GM12878 (cell line): ENCODE results near the gene SPINK7. TPM values are rescaled to one million over a fixed set of nuclear protein-coding genes. Genes with fewer than 3 reads are reported as not detected.

Experiments
- ATAC-seq: fragments of 200-7000 bp; cut with Tn5 transposase; 3 replicates; pipeline ENCODE4 v1.9.1; 2020; ENCODE audit warnings: mild to moderate bottlenecking, moderate library complexity
- BruUV-seq: library from RNA; stranded (reverse); fragments of 400-500 nt; replicated peaks from 2 replicates; lab custom pipeline; 2021; lab: Mats Ljungman, UMichigan
- CTCF ChIA-PET: fragments of 300-600 bp; sonication (Branson Sonifier 250); formaldehyde crosslinking; extraction: SDS; loops from one replicate; lab custom pipeline; 2021; ENCODE audit warnings: inconsistent platforms; lab: Yijun Ruan, JAX
- POLR2A ChIA-PET: fragments of 350-600 bp; formaldehyde crosslinking; extraction: SDS; loops from one replicate; lab custom pipeline; 2021; ENCODE audit warnings: inconsistent platforms; lab: Charles Lee
- RAD21 ChIA-PET: fragments of 300-600 bp; sonication (Branson Sonifier 250); formaldehyde crosslinking; loops from one replicate; lab custom pipeline; 2023; ENCODE audit warnings: antibody characterized with exemption; ENCODE audit not compliant: unreplicated experiment; lab: Charles Lee
- SMC1A ChIA-PET: fragments of 300-600 bp; sonication (Branson Sonifier 250); formaldehyde crosslinking; loops from one replicate; lab custom pipeline; 2023; ENCODE audit not compliant: unreplicated experiment, uncharacterized antibody; lab: Charles Lee
- DNase-seq: peaks from one replicate; pipeline ENCODE4 v3.0.0-alpha.2; 2011; ENCODE audit warnings: low read depth, low spot score
- FAIRE-seq: peaks from 3 replicates; lab custom pipeline; 2011; peaks lifted over from hg19 to GRCh38; lab: Jason Lieb, UNC
- H2AFZ ChIP-seq: 2 replicates; pipeline ENCODE4 v1.6.0; 2011; ENCODE audit warnings: low read depth, low read length, control low read depth; ENCODE audit not compliant: control insufficient read depth
- H3K27ac ChIP-seq: 2 replicates; pipeline ENCODE4 v1.5.1; 2011; ENCODE audit warnings: control low read depth; ENCODE audit not compliant: control insufficient read depth, insufficient read depth
- H3K27me3 ChIP-seq, 2 experiments: replicated peaks in 1 of 2; 2 replicates each; pipeline versions ENCODE4 v1.6.0 to v1.6.1; 2011; ENCODE audit warnings: low read length in 1 of 2; ENCODE audit not compliant: control insufficient read depth in 2 of 2, insufficient read depth in 2 of 2
- H3K36me3 ChIP-seq, 2 experiments: 2 replicates each; pipeline ENCODE4 v1.5.1; 2011; ENCODE audit warnings: low read length in 1 of 2; ENCODE audit not compliant: control insufficient read depth in 2 of 2, insufficient read depth in 2 of 2
- H3K4me1 ChIP-seq: 2 replicates; pipeline ENCODE4 v1.6.1; 2011; ENCODE audit warnings: mild to moderate bottlenecking, low read length, moderate library complexity, mixed read lengths; ENCODE audit not compliant: control insufficient read depth, insufficient read depth
- H3K4me2 ChIP-seq: 2 replicates; pipeline ENCODE4 v1.6.0; 2011; ENCODE audit warnings: control low read depth; ENCODE audit not compliant: control insufficient read depth, insufficient read depth
- H3K4me3 ChIP-seq: fragments of 200-600 bp; sonication (generic); 2 replicates; pipeline ENCODE4 v1.5.1; 2016
- H3K79me2 ChIP-seq: 2 replicates; pipeline ENCODE4 v1.6.0; 2011; ENCODE audit warnings: low read length; ENCODE audit not compliant: control insufficient read depth, insufficient read depth
- H3K9ac ChIP-seq: 2 replicates; pipeline ENCODE4 v1.8.0; 2011; ENCODE audit warnings: low read length, control low read depth, mixed read lengths; ENCODE audit not compliant: control insufficient read depth, insufficient read depth
- H3K9me3 ChIP-seq: replicated peaks from 3 replicates; pipeline ENCODE4 v1.5.1; 2011; ENCODE audit warnings: mild to moderate bottlenecking, low read length; ENCODE audit not compliant: control insufficient read depth, insufficient read depth
- H4K20me1 ChIP-seq: 2 replicates; pipeline ENCODE4 v1.6.0; 2011; ENCODE audit not compliant: control insufficient read depth, insufficient read depth
- DPF2 ChIP-seq: fragments of 450-650 bp; IDR thresholded peaks from 2 replicates; pipeline ENCODE4 v1.6.1; 2017; ENCODE audit warnings: mild to moderate bottlenecking
- EZH2 ChIP-seq: IDR thresholded peaks from 2 replicates; pipeline ENCODE4 v1.6.1; 2012; ENCODE audit warnings: low read depth, mild to moderate bottlenecking, control low read depth, inconsistent platforms, low read length, borderline replicate concordance; ENCODE audit not compliant: control insufficient read depth
- FOS ChIP-seq: IDR thresholded peaks from 3 replicates; pipeline ENCODE4 v1.6.1; 2011; ENCODE audit warnings: borderline replicate concordance; ENCODE audit not compliant: insufficient read length; ENCODE audit errors: extremely low read depth
- KLF5 ChIP-seq: fragments of 450-650 bp; IDR thresholded peaks from 2 replicates; pipeline ENCODE4 v1.6.1; 2014; ENCODE audit warnings: mild to moderate bottlenecking; ENCODE audit not compliant: partially characterized antibody
- MYB ChIP-seq: fragments of 150-350 bp; IDR thresholded peaks from 2 replicates; pipeline ENCODE4 v1.6.1; 2014; ENCODE audit warnings: mild to moderate bottlenecking, low read depth, low read length, borderline replicate concordance
- NFYB ChIP-seq: IDR thresholded peaks from 2 replicates; pipeline ENCODE4 v1.6.1; 2011; ENCODE audit warnings: low read depth, mild to moderate bottlenecking, low read length, improper control_type of control experiment, moderate library complexity; ENCODE audit not compliant: insufficient read depth
- NR2C2 ChIP-seq: IDR thresholded peaks from 2 replicates; pipeline ENCODE4 v1.6.1; 2011; ENCODE audit warnings: borderline replicate concordance, low read depth; ENCODE audit not compliant: control insufficient read depth, insufficient read length
- POLR2AphosphoS5 ChIP-seq: IDR thresholded peaks from 2 replicates; pipeline ENCODE4 v1.6.1; 2011; ENCODE audit warnings: mild to moderate bottlenecking, low read length, inconsistent platforms
- RAD51 ChIP-seq: fragments of 450-650 bp; IDR thresholded peaks from 2 replicates; pipeline ENCODE4 v1.6.1; 2016; ENCODE audit warnings: moderate library complexity, mild to moderate bottlenecking, inconsistent platforms
- SMARCA5 ChIP-seq: fragments of 450-650 bp; IDR thresholded peaks from 2 replicates; pipeline ENCODE4 v1.6.1; 2017; ENCODE audit warnings: mild to moderate bottlenecking
- TCF3 ChIP-seq: IDR thresholded peaks from 2 replicates; pipeline ENCODE4 v1.6.1; 2012; ENCODE audit warnings: low read depth, mild to moderate bottlenecking, low read length, borderline replicate concordance; ENCODE audit not compliant: insufficient read depth
- TCF7 ChIP-seq: IDR thresholded peaks from 2 replicates; pipeline ENCODE4 v1.6.1; 2014; ENCODE audit warnings: antibody characterized with exemption, borderline replicate concordance
- WRNIP1 ChIP-seq: IDR thresholded peaks from 2 replicates; pipeline ENCODE4 v1.6.1; 2011; ENCODE audit warnings: low read depth, low read length, improper control_type of control experiment, borderline replicate concordance
- ZBED1 ChIP-seq: IDR thresholded peaks from 2 replicates; pipeline ENCODE4 v1.6.1; 2016; ENCODE audit warnings: borderline replicate concordance
- ZNF384 ChIP-seq: IDR thresholded peaks from 2 replicates; pipeline ENCODE4 v1.6.1; 2012; ENCODE audit warnings: low read depth, mild to moderate bottlenecking, low read length, improper control_type of control experiment, borderline replicate concordance
- WGBS: methylation state at CpG from one replicate; pipeline ENCODE4 v1.1.6; 2016; ENCODE audit warnings: low lambda C conversion rate; ENCODE audit not compliant: insufficient replicate concordance, insufficient coverage; ENCODE audit errors: missing lambda C conversion rate; 5-methylcytosine and 5-hydroxymethylcytosine counted together
- in situ Hi-C: fragments of 300-500 bp; cut with MboI; formaldehyde crosslinking; loops from 9 replicates; pipeline ENCODE4 v1.14.3; 2018; ENCODE audit warnings: mixed read lengths
- intact Hi-C: fragments of 100-400 bp; cut with micrococcal nuclease; formaldehyde crosslinking; loops from one replicate; pipeline ENCODE4 v1.14.2; 2022; ENCODE audit not compliant: unreplicated experiment
- polyA plus RNA-seq, 11 experiments: library from polyadenylated mRNA; depleted of rRNA in 4 of 11; unstranded in 6 of 11; stranded (reverse) in 5 of 11; fragments of >200 nt; fragmentation: Nextera tagmentation in 4 of 11; fragmentation: Illumina TruSeq in 1 of 11; extraction: Ambion mirVana in 4 of 11; extraction: Trizol in 1 of 11; gene quantifications; 1 replicate in 1 of 11; 2 replicates in 10 of 11; pipeline versions ENCODE4 v1.2.1 to v1.2.3, GENCODE V29; 2011 to 2016; ENCODE audit warnings: inconsistent platforms in 2 of 11, missing spikeins in 2 of 11, low read depth in 1 of 11
- total RNA-seq, 4 experiments: library from RNA; depleted of rRNA in 3 of 4; stranded (reverse); fragments of >200 nt in 3 of 4; fragmentation: Illumina TruSeq in 1 of 4; extraction: Trizol in 1 of 4; gene quantifications; 2 replicates each; pipeline versions ENCODE4 v1.2.1 to v1.2.3, GENCODE V29; 2013 to 2021
- TF ChIP-seq, protein P1 (sequence below): IDR thresholded peaks from 2 replicates; pipeline ENCODE4 v1.6.1; 2012; ENCODE audit warnings: improper control_type of control experiment, low read depth, low read length; ENCODE audit not compliant: insufficient replicate concordance
- TF ChIP-seq, protein P2 (sequence below): IDR thresholded peaks from 2 replicates; pipeline ENCODE4 v1.6.1; 2011; ENCODE audit warnings: low read depth, low read length, improper control_type of control experiment, borderline replicate concordance
- TF ChIP-seq, protein P3 (sequence below): IDR thresholded peaks from 2 replicates; pipeline ENCODE4 v1.6.1; 2011; ENCODE audit warnings: borderline replicate concordance, low read depth, mild to moderate bottlenecking, moderate library complexity, low read length; ENCODE audit not compliant: insufficient read depth, poor library complexity, severe bottlenecking

SPINK7 gene
- total and polyA plus RNA-seq, 10 of the 15 experiments (the other 5 are each of a cell fraction or from before 2014, with no cell fraction given): not detected

DNA sequence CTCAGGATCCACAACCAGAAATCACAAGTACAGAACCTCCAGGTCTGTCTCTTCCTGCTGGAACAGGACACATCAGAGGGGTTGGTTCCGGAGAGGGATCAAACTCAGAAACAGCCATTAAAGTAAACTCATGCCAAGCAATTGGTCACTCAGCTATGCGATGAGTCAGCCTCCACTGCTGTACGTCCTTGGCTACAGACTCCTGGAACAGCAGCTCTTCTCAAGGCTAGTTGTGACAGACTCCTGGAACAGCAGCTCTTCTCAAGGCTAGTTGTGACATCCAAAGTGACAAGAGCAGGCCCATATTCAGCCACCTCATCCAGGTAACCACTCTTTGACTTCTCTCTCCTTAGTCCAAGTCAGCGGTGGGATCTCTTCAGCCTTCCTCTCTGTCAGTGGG is 43.7 kb upstream of the SPINK7 start, which contains the start of gene SPINK13:
TSS of gene SPINK13 (plus strand) at position 229 of the 400 bp plus-strand sequence. CDS start 1,279 bp downstream, outside the sequence.
- FAIRE-seq (no peak), DNase-seq (no peak)
- H3K4me2 ChIP-seq: no peak within 1 kb of the TSS
- RAD21 ChIA-PET: no interaction called here
- 45% methylated on average over 4 of the region's 4 CpGs for WGBS
- H3K27me3 ChIP-seq: no peaks in the 10 kb centered on the region
- POLR2A ChIA-PET: no interaction called here
- H3K27ac ChIP-seq: no peak within 1 kb of the TSS
- H3K4me1 ChIP-seq: no peaks in the 10 kb centered on the region
- H3K36me3 ChIP-seq: no peaks in the 10 kb centered on the region
- CTCF ChIA-PET: no interaction called here
- H3K79me2 ChIP-seq: no peaks in the 10 kb centered on the region
- SMC1A ChIA-PET: no interaction called here
- no peaks in the 10 kb centered on the region for H4K20me1 ChIP-seq
- TF ChIP-seq MYB (no peak), POLR2AphosphoS5 (no peak), FOS (no peak), TCF3 (no peak), RAD51 (no peak), ZBED1 (no peak), ZNF384 (no peak), TCF7 (no peak), NR2C2 (no peak), SMARCA5 (no peak), EZH2 (no peak), DPF2 (no peak), WRNIP1 (no peak), NFYB (no peak), KLF5 (no peak)
- TF ChIP-seq, protein P1, sequence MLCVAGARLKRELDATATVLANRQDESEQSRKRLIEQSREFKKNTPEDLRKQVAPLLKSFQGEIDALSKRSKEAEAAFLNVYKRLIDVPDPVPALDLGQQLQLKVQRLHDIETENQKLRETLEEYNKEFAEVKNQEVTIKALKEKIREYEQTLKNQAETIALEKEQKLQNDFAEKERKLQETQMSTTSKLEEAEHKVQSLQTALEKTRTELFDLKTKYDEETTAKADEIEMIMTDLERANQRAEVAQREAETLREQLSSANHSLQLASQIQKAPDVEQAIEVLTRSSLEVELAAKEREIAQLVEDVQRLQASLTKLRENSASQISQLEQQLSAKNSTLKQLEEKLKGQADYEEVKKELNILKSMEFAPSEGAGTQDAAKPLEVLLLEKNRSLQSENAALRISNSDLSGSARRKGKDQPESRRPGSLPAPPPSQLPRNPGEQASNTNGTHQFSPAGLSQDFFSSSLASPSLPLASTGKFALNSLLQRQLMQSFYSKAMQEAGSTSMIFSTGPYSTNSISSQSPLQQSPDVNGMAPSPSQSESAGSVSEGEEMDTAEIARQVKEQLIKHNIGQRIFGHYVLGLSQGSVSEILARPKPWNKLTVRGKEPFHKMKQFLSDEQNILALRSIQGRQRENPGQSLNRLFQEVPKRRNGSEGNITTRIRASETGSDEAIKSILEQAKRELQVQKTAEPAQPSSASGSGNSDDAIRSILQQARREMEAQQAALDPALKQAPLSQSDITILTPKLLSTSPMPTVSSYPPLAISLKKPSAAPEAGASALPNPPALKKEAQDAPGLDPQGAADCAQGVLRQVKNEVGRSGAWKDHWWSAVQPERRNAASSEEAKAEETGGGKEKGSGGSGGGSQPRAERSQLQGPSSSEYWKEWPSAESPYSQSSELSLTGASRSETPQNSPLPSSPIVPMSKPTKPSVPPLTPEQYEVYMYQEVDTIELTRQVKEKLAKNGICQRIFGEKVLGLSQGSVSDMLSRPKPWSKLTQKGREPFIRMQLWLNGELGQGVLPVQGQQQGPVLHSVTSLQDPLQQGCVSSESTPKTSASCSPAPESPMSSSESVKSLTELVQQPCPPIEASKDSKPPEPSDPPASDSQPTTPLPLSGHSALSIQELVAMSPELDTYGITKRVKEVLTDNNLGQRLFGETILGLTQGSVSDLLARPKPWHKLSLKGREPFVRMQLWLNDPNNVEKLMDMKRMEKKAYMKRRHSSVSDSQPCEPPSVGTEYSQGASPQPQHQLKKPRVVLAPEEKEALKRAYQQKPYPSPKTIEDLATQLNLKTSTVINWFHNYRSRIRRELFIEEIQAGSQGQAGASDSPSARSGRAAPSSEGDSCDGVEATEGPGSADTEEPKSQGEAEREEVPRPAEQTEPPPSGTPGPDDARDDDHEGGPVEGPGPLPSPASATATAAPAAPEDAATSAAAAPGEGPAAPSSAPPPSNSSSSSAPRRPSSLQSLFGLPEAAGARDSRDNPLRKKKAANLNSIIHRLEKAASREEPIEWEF: no peak
- TF ChIP-seq, protein P2, sequence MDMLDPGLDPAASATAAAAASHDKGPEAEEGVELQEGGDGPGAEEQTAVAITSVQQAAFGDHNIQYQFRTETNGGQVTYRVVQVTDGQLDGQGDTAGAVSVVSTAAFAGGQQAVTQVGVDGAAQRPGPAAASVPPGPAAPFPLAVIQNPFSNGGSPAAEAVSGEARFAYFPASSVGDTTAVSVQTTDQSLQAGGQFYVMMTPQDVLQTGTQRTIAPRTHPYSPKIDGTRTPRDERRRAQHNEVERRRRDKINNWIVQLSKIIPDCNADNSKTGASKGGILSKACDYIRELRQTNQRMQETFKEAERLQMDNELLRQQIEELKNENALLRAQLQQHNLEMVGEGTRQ: no peak
- TF ChIP-seq, protein P3, sequence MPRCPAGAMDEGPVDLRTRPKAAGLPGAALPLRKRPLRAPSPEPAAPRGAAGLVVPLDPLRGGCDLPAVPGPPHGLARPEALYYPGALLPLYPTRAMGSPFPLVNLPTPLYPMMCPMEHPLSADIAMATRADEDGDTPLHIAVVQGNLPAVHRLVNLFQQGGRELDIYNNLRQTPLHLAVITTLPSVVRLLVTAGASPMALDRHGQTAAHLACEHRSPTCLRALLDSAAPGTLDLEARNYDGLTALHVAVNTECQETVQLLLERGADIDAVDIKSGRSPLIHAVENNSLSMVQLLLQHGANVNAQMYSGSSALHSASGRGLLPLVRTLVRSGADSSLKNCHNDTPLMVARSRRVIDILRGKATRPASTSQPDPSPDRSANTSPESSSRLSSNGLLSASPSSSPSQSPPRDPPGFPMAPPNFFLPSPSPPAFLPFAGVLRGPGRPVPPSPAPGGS: no peak
- TF ChIP-seq, all 136 proteins: peak for 0
- ATAC-seq: no peak
- H3K9ac ChIP-seq: no peak within 1 kb of the TSS
- H2AFZ ChIP-seq: no peak within 1 kb of the TSS
- BruUV-seq: no TSS peak
- H3K9me3 ChIP-seq: no peaks in the 10 kb centered on the region
- intact Hi-C loops (no loop called here), in situ Hi-C loops (no loop called here)
- no peak within 1 kb of the TSS for H3K4me3 ChIP-seq
